HL-60/S4 (cell line): ENCODE results near the gene KHDC4.

Experiments used
- in situ Hi-C: fragments of 300-500 bp; cut with MboI; formaldehyde crosslinking; loops from 2 replicates; pipeline ENCODE4 v1.14.3; 2022; ENCODE audit warnings: low sequenced_read_pairs

Gene KHDC4

GRCh38 chr1:155872527-155872926, 61.7 kb downstream of the KHDC4 start:
- in situ Hi-C loops, result no loop called here

GRCh38 chr1:155871390-155871789, 62.8 kb downstream of the KHDC4 start:
- in situ Hi-C loops, result no loop called here

- in situ Hi-C loops, result no loop called here
These were observed 66.4 kb downstream of the KHDC4 start for GRCh38 chr1:155867766-155868165.

- in situ Hi-C loops, result no loop called here
These were observed 69.8 kb downstream of the KHDC4 start for GRCh38 chr1:155864393-155864792.
